HFF-Myc (cell line): ENCODE measurements around the gene KRT35.
A peak's percentile ranks its signal among the peaks of the same experiment; 100 is the strongest.

Experiments used
- DNase-seq: peaks from one replicate; pipeline ENCODE4 v3.0.0-alpha.2; 2011; ENCODE audit warnings: low read depth; ENCODE audit errors: extremely low read depth
- H3K4me3 ChIP-seq: replicated peaks from 2 replicates; pipeline ENCODE4 v1.5.1; 2011; ENCODE audit warnings: low read depth, mild to moderate bottlenecking, control low read depth, low read length
- TF ChIP-seq, protein P1 (sequence below): IDR thresholded peaks from 2 replicates; pipeline ENCODE4 v1.5.1; 2012; ENCODE audit warnings: mild to moderate bottlenecking, low read depth, low read length, control low read depth; ENCODE audit errors: missing control alignments

The KRT35 gene

DNA sequence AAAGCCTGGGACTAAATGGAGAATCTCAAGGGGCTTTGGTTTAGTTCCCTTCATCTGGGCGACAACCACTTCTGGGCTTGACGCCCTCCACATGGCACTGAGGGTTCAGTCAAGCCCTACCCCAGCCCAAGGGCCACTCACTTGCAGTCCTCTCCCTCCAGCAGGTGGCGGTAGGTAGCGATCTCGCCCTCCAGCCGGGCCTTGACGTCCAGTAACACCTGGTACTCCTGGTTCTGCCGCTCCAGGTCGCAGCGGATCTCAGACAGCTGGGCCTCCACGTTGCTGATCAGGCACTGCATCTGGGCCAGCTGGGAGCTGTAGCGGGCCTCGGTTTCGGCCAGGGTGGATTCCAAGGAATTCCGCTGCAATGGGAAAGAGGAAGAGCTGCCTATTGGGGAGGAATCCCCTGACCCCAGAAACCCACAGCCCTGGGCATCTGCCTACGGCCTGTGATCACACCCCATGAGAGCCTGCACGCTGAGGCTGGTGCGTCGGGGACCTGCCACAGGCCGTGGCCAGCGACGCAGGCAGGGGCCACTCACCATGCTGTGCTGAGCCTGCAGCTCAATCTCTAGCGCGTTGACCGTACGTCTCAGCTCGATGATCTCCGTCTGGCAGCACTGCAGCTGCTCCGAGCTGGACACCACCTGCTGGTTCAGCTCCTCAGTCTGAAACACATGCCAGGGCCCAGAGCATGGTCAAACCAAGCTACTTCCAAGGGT lies 6.0 kb upstream of the KRT35 start:
- no peak overlapping the region for H3K4me3 ChIP-seq
- DNase-seq = no peak
- TF ChIP-seq, protein P1, sequence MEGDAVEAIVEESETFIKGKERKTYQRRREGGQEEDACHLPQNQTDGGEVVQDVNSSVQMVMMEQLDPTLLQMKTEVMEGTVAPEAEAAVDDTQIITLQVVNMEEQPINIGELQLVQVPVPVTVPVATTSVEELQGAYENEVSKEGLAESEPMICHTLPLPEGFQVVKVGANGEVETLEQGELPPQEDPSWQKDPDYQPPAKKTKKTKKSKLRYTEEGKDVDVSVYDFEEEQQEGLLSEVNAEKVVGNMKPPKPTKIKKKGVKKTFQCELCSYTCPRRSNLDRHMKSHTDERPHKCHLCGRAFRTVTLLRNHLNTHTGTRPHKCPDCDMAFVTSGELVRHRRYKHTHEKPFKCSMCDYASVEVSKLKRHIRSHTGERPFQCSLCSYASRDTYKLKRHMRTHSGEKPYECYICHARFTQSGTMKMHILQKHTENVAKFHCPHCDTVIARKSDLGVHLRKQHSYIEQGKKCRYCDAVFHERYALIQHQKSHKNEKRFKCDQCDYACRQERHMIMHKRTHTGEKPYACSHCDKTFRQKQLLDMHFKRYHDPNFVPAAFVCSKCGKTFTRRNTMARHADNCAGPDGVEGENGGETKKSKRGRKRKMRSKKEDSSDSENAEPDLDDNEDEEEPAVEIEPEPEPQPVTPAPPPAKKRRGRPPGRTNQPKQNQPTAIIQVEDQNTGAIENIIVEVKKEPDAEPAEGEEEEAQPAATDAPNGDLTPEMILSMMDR = peak; percentile 49

DNA sequence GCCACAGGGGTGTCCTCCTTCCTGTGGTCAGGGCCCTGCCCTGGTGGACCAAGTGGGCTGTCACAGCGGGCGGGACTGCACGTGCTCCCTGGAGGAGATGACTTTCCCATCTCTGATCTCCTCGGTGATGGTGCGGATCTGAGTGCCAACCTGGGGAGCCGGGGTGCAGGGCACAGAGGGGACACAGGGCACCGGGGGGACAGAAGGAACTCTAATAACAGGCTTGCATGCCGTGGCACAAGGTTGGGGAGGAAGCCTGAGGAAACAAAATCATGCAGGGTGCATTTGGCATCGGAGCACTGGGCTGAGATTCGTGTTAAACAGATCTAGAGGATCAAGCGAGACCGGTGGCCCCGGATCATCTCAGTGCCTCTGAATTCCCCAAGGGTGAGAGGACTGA lies 5.4 kb upstream of the KRT35 start:
- TF ChIP-seq, protein P1 = no peak
- no peak for DNase-seq
- no peak overlapping the region for H3K4me3 ChIP-seq

DNA sequence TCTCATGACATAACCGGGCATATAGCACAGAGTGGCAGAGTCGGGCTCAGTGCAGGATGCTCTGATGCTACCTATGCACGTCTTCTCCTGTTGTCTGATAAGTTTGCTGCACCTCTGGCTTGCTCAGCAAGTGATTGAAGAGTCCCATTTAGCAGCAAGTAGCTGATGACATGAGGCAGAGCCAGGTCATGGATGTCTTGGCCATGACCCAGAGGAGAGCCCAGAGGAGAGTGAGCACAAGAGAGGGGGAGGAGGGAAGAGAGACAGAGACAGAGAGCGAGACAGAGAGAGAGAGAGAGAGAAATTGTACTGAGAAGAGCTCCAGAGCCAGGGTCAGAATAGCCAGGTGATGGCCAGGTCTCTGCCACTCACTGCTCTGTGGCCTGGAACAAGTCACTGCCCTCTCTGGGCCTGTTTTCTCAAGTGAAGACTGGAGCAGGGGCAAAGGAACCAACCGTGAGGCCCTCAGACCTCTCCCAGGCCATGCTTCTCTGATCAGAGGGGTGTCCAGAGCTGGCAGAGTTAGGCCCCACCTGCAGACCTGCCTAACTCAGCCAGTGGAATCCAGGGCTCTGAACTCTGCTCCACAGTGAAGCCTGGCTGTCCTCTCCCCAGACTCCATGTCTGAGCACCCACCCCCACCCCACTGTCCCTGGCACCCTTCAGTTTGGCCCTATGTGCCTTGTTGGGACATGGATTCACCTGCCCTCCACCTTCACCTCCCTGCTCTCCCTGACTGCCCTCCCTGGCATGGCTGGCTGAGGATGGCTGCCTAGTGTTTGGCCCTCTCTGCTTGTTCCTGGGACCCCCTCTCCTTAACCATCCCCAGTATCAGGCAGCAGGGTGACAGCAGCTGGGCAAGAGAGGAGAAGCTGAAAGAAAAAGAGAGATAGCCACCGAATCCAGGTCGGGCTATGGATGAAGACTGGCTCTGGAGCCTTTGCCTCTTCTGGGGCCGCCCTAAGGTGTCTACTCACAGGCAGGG lies 4.3 kb upstream of the KRT35 start:
- H3K4me3 ChIP-seq = no peak overlapping the region
- TF ChIP-seq, protein P1 = no peak
- DNase-seq = no peak

DNA sequence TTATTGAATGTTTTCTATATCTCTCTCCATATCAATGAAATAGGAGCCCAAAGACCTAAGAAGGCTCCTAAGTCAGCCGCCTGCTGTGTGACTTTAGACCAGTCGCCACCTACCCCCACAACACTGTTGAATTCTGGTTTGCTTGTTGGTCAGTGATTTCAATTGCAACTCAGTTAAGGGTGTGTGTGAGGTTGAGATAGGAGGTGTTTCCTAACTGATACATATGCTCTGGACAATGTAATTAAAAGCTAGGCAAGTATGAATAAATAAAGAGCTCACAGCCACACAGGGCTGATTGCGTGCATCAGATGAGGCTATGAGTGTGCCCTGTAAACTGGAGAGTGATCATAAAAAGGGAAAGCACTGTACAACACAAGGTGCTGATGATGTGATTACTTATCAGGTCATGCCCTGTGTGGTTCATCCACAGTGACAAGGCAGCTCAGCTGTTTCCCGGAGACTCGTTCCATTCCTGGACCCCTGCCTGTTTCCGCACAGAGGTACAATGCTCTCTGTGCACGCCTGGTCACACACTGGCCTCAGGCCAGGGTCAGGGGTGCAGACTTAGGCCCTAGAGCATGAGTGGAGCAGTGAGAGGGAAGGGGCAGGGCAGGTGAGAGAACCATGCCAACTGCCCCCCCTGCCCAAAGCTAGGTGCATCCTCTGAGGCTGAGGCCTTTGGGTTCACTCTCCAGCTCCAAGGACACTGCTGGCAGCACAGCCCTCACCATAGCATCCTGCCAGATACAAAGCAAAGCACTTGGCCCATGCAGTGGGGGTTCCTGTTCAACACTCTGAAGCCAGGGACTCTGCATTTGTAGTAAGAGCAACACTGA lies 3.3 kb upstream of the KRT35 start:
- no peak overlapping the region for H3K4me3 ChIP-seq
- TF ChIP-seq, protein P1 = no peak
- DNase-seq = no peak

DNA sequence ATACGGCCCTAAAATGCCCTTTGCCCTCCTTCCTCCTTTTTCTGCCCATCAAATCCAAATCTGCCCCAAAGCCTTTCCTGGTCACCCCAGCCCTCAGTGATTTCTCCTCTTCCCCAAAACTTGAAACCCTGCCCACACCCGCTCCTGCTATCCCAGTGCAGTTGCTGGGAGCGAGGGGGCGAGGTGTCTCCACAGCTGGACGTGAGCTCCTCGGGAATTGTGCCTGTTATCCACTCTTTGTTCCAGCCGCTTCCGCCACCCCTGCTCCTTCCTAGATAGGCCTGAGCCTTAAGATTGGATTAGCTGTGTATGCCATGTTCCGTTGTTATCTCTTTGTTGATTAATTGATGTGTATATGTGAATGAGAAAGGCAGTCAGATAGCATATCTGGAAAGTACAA lies 2.6 kb upstream of the KRT35 start:
- TF ChIP-seq, protein P1 = no peak
- no peak for DNase-seq
- no peak overlapping the region for H3K4me3 ChIP-seq

DNA sequence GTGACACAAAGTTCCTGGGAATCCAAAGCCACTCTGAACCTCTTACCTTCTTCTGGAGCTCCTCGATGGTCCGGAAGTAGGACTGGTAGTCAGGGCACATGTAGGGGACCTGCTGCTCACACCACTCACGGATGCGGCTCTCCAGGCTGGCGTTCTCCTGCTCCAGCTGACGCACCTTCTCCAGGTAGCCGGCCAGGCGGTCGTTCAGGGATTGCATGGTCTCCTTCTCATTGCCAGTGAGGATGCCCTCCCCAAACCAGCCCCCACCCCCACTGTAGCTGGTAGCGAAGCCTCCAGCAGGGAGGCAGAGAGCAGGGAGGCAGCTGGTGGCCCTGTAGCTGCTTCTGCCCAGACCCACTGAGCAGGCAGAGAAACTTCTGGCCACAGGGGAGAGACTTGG lies 370 bp downstream of the KRT35 start:
- TF ChIP-seq, protein P1 = no peak
- H3K4me3 ChIP-seq = no peak overlapping the region
- DNase-seq = no peak
